Measurements from ENCODE around the gene NETO1. TPM values are rescaled to one million over a fixed set of nuclear protein-coding genes. Genes with fewer than 3 reads are reported as not detected.

The NETO1 gene
- total and polyA plus RNA-seq, 2 of the 4 experiments (the other 2 are of a cell fraction) = 0.29 to 0.36 TPM

DNA sequence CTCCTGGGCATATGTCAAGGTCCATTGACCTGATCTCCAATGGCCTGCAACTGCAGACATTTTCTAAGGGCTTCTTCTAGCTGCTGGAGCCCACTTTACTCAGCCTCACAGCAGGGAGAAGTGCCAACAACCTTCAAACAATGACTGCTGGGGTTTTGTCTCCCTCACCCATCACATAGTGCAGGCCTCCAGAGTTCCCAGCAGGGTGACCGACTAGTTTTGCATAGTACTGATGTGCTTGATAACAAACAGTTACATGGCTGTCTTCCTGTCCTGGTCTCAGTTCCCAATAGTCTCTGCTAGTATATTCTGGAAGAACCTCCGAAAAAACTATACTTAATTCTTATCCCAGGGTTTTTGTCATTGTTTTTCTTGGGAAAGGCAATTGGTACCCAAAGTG lies 10.4 kb upstream of the NETO1 start:
- DNase-seq (no peak), ATAC-seq (ENCODE audit: low read depth) (no peak)
- dilution Hi-C loops (cut with HindIII; ENCODE audit: low sequenced_read_pairs, unreplicated experiment) (no loop called here), intact Hi-C loops (cut with micrococcal nuclease) (loop anchor here (10.0 kb wide), 1 partner anchor 1237 kb away; no protein-coding TSS in a partner anchor), in situ Hi-C loops (cut with MboI; ENCODE audit: low sequenced_read_pairs) (no loop called here)
- Histone ChIP-seq H3K4me2 (ENCODE audit: low read depth, low read length) (no peak overlapping the region), H2BK5ac (ENCODE audit: low read depth, low read length, poor library complexity, severe bottlenecking) (no peak overlapping the region), H3K79me1 (ENCODE audit: low read depth in 1 of 2, low read length in 2 of 2) (no peaks in the 10 kb centered on the region), H3K36me3 (ENCODE audit: control insufficient read depth, insufficient read depth, low read length) (no peaks in the 10 kb centered on the region), H4K8ac (ENCODE audit: low read depth in 2 of 2, low read length in 2 of 2) (no peak overlapping the region), H2BK15ac (ENCODE audit: low read depth, low read length) (no peak overlapping the region), H3K27me3 (ENCODE audit: control insufficient read depth, insufficient read depth, low read length) (no peaks in the 10 kb centered on the region), H2BK120ac (ENCODE audit: low read depth, low read length) (no peak overlapping the region), H3K23ac (ENCODE audit: low read depth, low read length) (no peak overlapping the region), H2BK20ac (ENCODE audit: low read depth, low read length) (no peak overlapping the region), H3K4ac (ENCODE audit: low read depth, low read length) (no peak overlapping the region), H3K9me1 (ENCODE audit: insufficient read depth, low read length) (no peaks in the 10 kb centered on the region), H2AK9ac (replicated peaks; ENCODE audit: low read depth, low read length, poor library complexity) (no peak overlapping the region), H3K4me1 (ENCODE audit: control insufficient read depth, insufficient read depth, low read length) (no peaks in the 10 kb centered on the region), H3K9me3 (ENCODE audit: control insufficient read depth, insufficient read depth, low read length) (no peaks in the 10 kb centered on the region), H4K5ac (ENCODE audit: low read depth, low read length) (no peak overlapping the region), H3K27ac (ENCODE audit: insufficient read depth, low read length) (no peak overlapping the region), H4K91ac (ENCODE audit: insufficient read depth, low read depth, low read length) (no peak overlapping the region), H3K9ac (ENCODE audit: low read depth, low read length) (no peak overlapping the region), H4K20me1 (ENCODE audit: insufficient read depth, low read length) (no peaks in the 10 kb centered on the region), H2AK5ac (ENCODE audit: low read depth, low read length) (no peak overlapping the region), H3K14ac (replicated peaks; ENCODE audit: low read depth, low read length) (no peak overlapping the region), H3K18ac (ENCODE audit: low read depth, low read length) (no peak overlapping the region), H3K56ac (ENCODE audit: extremely low read depth, insufficient read depth, low read length) (no peak overlapping the region), H2AFZ (replicated peaks; ENCODE audit: low read length, poor library complexity) (no peak overlapping the region), H3K4me3 (ENCODE audit: insufficient read depth, low read depth, low read length) (no peak overlapping the region)
- ChIA-PET CTCF (no interaction called here), POLR2A (ENCODE audit: unreplicated experiment) (no interaction called here)
- WGBS, 2 experiments (ENCODE audit: extremely low coverage in 2 of 2, insufficient read length in 1 of 2) = no CpG with 5 or more reads among the region's 2 CpGs
- no TSS peak for BruUV-seq (replicated peaks)
- TF ChIP-seq MAZ (IDR thresholded peaks at IDR 0.05; ENCODE audit: borderline replicate concordance, low read depth, low read length) (no peak), BHLHE40 (IDR thresholded peaks at IDR 0.05; ENCODE audit: low read depth, low read length) (no peak), MAFK (IDR thresholded peaks at IDR 0.05; ENCODE audit: low read depth, low read length) (no peak), CEBPB (IDR thresholded peaks at IDR 0.05; ENCODE audit: low read depth, low read length) (no peak), FOS (IDR thresholded peaks at IDR 0.05; ENCODE audit: low read depth, low read length) (no peak), NFE2L2 (IDR thresholded peaks at IDR 0.05; ENCODE audit: low read depth, low read length) (no peak), CHD1 (IDR thresholded peaks at IDR 0.05; ENCODE audit: low read depth, low read length) (no peak), CTCF (conservative IDR thresholded peaks at IDR 0.05; ENCODE audit: low read depth, low read length) (no peak), RFX5 (IDR thresholded peaks at IDR 0.05; ENCODE audit: low read depth, low read length) (no peak)
